Testis (tissue), 2 donors: ENCODE data around the gene ERC2.

Experiments
- CTCF ChIP-seq, 3 experiments: fragments of 450-650 bp in 2 of 3; fragments of 200-600 bp in 1 of 3; sonication (generic) in 1 of 3; IDR thresholded peaks; one replicate each; pipeline ENCODE4 v1.5.1; 2016 to 2019; ENCODE audit warnings: antibody characterized with exemption in 3 of 3, mild to moderate bottlenecking in 2 of 3, moderate library complexity in 1 of 3
- POLR2A ChIP-seq: fragments of 450-650 bp; IDR thresholded peaks from one replicate; pipeline ENCODE4 v1.6.1; 2017; ENCODE audit warnings: antibody characterized with exemption, mild to moderate bottlenecking, moderate library complexity

- no peak for TF ChIP-seq CTCF (IDR thresholded peaks at IDR 0.05)
- TF ChIP-seq POLR2A: no peak
These were observed 930.1 kb downstream of the ERC2 start for GRCh38 chr3:55538158-55538557.
